GM19023 (cell line): ENCODE data around the gene TWSG1.
"Not testable (repeated sequence)": the region's sequence is repeated elsewhere in the genome, so short reads cannot be mapped to it uniquely, and the experiment has no call there.

Source experiments
- ATAC-seq: cut with Tn5 transposase; IDR thresholded peaks from one replicate; pipeline ENCODE4 v1.9.1; 2021; ENCODE audit warnings: mild to moderate bottlenecking, moderate library complexity; ENCODE audit not compliant: unreplicated experiment

Gene TWSG1

DNA sequence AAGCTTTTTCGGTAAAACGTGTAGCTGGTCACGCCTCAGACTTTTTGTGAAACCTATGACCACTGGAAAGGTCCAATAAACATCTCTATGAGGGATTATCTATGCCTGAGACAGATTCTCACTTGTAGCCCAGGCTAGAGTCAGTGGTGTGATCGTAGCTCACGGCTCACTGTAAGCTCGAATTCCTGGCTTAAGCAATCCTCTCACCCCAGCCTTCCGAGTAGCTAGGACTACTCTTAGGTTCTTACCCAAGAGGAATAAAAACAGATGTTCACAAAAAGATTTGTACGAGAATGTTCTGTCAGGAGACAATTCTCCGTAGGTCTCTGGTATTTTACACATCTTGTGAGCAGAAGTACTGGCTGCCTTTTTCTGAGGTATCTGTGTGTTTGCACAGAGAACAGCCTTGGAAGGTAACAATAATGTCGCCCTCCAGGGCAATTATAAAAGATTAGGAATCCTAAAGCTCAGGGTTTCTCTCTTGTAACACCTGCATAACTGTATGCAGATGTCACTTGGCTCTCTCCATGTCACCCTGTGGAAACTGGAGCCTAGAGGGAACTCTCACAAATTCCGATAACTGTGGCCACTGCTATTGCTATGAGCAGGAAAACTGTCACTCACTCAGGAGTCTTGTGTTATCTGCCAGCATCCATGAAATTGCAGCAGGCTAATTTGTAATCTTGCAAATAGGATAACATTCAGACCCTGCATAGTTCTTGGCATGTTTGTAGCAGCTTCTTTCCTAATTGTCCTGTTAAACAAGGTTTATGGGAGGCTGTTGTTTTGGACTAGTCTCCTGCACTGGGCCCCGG lies 115.2 kb downstream of the TWSG1 start:
- no peak for ATAC-seq

GRCh38 chr18:9450920-9451319 lies 116.3 kb downstream of the TWSG1 start:
- not testable (repeated sequence) for ATAC-seq
